CD4-positive, alpha-beta T cell treated with Interleukin-4 for 4 hours (primary cell): ENCODE measurements around the gene RINT1.
"Not testable (repeated sequence)": the region's sequence is repeated elsewhere in the genome, so short reads cannot be mapped to it uniquely, and the experiment has no call there.

Source experiments
- DNase-seq: peaks from one replicate; pipeline ENCODE4 v3.0.0-alpha.2; 2020

Gene RINT1

GRCh38 chr7:105532709-105533460 lies 884 bp downstream of the RINT1 start:
- DNase-seq: no peak

DNA sequence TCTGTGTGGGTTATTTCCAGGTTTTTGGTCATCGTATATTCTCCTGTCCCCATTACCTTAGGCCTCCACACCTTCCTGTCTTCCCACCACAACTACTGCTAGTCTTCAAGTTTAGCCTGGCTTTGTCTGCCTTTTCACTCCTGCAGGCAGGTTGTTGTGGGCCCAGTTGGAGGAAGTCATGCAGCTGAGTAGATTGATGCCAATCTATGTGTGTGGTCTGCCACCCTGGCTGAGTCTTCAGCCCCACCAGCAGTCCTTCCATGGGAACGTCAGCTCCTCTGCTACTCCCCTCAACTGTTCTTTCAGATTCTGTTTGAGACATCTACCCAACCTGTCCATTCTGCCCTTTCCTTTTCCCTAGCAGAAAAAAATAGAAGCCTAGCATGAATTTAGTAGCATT lies 6.3 kb downstream of the RINT1 start:
- DNase-seq: no peak

- DNase-seq: no peak
Measured at GRCh38 chr7:105559926-105560325, 27.9 kb downstream of the RINT1 start.

- DNase-seq: no peak
Measured at GRCh38 chr7:105565190-105565589, 33.2 kb downstream of the RINT1 start.

DNA sequence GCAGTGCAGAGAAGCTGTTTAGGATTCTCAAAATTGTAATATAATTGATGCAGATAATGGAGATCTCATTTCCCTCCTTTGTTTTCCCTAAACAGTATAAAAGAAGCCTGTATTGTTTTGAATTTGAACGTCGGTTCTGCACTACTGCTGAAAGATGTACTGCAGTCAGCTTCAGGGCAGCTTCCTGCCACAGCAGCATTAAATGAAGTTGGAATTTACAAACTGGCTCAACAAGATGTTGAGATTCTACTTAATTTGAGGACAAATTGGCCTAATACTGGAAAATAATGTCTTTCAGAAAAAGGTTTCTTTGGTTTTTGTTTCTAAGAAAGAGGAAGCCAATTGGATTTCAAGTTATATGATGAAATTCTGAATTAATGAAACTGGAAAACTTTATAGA lies 35.0 kb downstream of the RINT1 start:
- DNase-seq: no peak

- no peak for DNase-seq
Measured at GRCh38 chr7:105567821-105568220, 35.8 kb downstream of the RINT1 start.

GRCh38 chr7:105571891-105572290 lies 39.9 kb downstream of the RINT1 start:
- no peak for DNase-seq

DNA sequence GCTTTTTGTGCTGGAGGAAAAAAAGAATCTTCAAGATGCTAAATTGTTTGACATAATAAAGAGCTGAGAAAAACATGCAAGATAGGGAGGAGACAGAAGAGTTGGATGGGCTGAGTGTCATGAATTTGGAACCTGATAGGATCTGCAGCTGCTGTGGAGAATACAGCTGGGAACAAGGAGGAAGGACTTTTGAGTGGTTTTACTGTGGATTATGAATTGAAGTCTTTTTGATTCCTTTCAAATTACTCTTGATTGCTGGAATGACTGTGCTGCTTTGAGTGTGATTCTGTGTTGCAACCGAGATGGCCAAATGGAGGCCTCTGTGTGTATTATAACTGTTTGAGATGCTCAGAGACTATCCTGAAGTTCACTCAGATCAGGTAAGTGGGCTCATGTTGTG lies 45.2 kb downstream of the RINT1 start:
- DNase-seq: no peak

GRCh38 chr7:105578496-105578895 lies 46.5 kb downstream of the RINT1 start:
- DNase-seq: no peak

GRCh38 chr7:105580022-105580740 lies 48.2 kb downstream of the RINT1 start:
- no peak for DNase-seq

- peak; percentile 6 for DNase-seq
Measured at GRCh38 chr7:105581066-105581811, 49.2 kb downstream of the RINT1 start, which contains the start of gene EFCAB10. Gene EFCAB10 (minus strand): TSS chr7:105581493. CDS start chr7:105581463, 30 bp downstream.

- no peak for DNase-seq
Measured at GRCh38 chr7:105583061-105583460, 51.1 kb downstream of the RINT1 start.

- DNase-seq: no peak
Measured at GRCh38 chr7:105584165-105584564, 52.2 kb downstream of the RINT1 start.

- DNase-seq: no peak
Measured at GRCh38 chr7:105585850-105586500, 54.0 kb downstream of the RINT1 start.

GRCh38 chr7:105587909-105588635 lies 56.1 kb downstream of the RINT1 start:
- DNase-seq: no peak

DNA sequence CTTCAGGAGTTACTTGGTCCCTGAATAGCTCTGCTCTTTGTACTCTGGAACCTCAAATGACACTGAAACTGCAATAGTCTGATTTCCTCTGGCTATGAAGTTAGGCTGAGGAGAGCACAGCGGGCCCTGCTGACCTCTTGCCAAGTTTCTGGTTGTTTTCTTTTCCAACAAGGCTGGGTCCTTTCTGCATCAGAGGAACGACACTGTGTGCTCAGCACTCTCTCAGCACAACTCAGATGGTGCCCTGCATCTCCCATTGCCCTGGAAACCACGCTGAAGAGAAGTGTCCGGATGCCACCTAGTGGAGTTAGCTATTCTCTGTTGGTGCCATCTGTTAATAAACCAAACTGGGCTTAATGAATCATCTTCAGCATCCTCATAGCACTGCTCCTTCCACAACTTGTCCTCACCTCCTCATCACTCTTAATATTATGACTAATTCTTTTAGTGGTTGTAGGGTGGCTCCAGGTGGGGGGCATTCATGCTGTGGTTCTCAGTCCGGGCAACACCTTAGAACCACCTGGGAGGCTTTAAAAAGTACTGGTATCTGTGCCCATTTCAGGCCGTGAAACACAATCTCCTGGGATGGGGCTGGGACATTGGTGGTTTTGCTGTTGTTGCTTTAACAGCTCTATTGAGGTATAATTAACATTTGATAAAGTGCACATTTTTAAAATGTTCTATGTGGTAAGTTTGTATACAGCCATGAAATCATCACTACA lies 57.5 kb downstream of the RINT1 start:
- peak; percentile 60 for DNase-seq

DNA sequence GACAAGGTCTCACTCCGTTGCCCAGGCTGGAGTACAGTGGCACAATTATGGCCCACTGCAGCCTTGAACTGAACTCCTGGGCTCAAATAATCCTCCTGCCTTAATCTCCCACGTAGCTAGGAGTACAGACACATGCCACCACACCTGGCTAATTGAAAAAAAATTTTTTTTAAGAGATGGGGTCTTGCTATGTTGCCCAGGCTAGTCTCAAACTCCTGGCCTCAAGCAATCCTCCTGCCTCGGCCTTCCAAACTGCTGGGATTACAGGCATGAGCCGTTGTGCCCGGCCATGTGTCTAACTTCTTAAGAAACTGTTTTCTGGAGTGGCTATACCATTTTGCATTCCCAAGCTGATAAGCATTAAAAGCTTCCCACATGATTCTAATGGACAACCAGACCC lies 58.8 kb downstream of the RINT1 start:
- DNase-seq: no peak

DNA sequence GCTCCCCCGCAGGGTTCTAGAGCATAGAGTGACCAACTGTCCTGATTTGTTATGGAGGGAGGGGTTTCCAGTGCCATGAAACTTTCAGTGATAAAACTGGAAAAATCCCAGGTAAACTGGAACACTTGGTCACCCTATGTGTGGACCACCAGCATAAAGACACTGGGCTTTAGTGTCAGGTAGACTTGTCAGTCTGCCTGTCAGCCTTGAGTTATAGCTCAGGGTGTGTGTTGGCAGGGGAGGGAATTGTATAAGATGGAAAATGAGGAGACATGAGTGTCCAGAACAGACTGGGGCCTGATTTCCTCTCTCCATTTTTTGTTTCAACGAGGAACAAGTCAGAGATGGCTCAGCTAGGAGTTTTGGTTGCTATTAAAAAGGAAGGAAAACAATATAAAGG lies 59.5 kb downstream of the RINT1 start:
- DNase-seq: no peak

GRCh38 chr7:105594034-105594433 lies 62.0 kb downstream of the RINT1 start:
- no peak for DNase-seq

DNA sequence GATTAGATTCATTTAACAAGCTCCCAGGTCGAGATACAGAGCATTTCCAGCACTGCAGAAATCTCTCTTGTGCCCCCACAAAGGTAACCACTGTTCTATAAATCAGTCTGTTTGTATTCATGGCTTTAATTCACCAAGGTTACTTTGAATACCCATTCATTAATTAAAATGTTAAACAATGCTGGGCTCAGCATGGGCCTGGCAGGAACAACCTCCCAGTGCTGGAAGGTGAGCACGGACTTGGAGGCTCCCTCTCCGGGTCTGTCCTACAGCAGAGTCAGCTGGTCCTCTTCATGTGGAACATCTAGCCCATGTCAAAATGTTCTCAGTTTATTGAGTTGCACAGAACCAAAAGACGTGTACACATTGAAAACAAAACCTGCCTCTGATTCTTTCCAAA lies 64.9 kb downstream of the RINT1 start:
- no peak for DNase-seq

GRCh38 chr7:105599080-105599479 lies 67.1 kb downstream of the RINT1 start:
- not testable (repeated sequence) for DNase-seq

DNA sequence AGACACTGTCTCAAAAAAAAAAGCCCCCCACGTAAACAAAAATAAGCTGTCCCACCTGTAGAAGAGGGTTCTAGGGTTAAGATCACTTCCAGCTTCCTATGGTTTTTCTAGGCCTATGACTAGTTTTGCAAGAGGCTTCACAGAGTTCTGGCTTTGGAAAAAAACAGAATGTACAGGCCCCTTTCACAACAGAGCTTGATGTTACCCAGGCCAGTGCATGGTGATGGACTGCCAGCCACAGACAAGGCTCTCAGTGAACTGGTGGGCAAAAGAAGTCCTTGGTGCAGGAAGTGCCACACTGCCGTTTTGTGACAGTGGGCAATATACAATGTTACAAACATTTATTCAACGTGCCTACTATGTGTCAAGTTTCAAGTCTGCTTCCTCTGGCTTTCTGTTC lies 67.5 kb downstream of the RINT1 start:
- no peak for DNase-seq
